CD4-positive, alpha-beta T cell treated with Interleukin-1 beta for 1 hour (primary cell): ENCODE data around the gene ANO2.

Experiments
- DNase-seq, 2 donors: peaks; one replicate each; pipeline ENCODE4 v3.0.0-alpha.2; 2020 to 2022

Gene ANO2

GRCh38 chr12:5612556-5613410, 332.3 kb downstream of the ANO2 start:
- DNase-seq, result no peak

GRCh38 chr12:5611162-5611561, 333.9 kb downstream of the ANO2 start:
- no peak for DNase-seq

GRCh38 chr12:5599378-5599777, 345.7 kb downstream of the ANO2 start:
- no peak for DNase-seq

GRCh38 chr12:5593998-5594397, 351.1 kb downstream of the ANO2 start:
- DNase-seq, result no peak

- DNase-seq, result no peak
Measured at GRCh38 chr12:5593086-5593485, 352.0 kb downstream of the ANO2 start.

- no peak for DNase-seq
Measured at GRCh38 chr12:5592310-5592709, 352.7 kb downstream of the ANO2 start.

- DNase-seq, result no peak
Measured at GRCh38 chr12:5590316-5590715, 354.7 kb downstream of the ANO2 start.

- DNase-seq, result no peak
Measured at GRCh38 chr12:5589054-5589453, 356.0 kb downstream of the ANO2 start.

GRCh38 chr12:5588591-5588990, 356.5 kb downstream of the ANO2 start:
- no peak for DNase-seq

GRCh38 chr12:5588176-5588575, 356.9 kb downstream of the ANO2 start:
- no peak for DNase-seq

- DNase-seq, result no peak
Measured at GRCh38 chr12:5587711-5588121, 357.3 kb downstream of the ANO2 start.

GRCh38 chr12:5586201-5586600, 358.9 kb downstream of the ANO2 start:
- no peak for DNase-seq

- DNase-seq, result no peak
Measured at GRCh38 chr12:5585178-5585577, 359.9 kb downstream of the ANO2 start.

GRCh38 chr12:5584412-5585175, 360.5 kb downstream of the ANO2 start:
- no peak for DNase-seq

GRCh38 chr12:5582541-5582940, 362.5 kb downstream of the ANO2 start:
- no peak for DNase-seq

- DNase-seq, result no peak
Measured at GRCh38 chr12:5582018-5582417, 363.0 kb downstream of the ANO2 start.

- DNase-seq, result no peak
Measured at GRCh38 chr12:5581616-5582015, 363.4 kb downstream of the ANO2 start.

- no peak for DNase-seq
Measured at GRCh38 chr12:5581019-5581418, 364.0 kb downstream of the ANO2 start.

GRCh38 chr12:5578775-5579174, 366.3 kb downstream of the ANO2 start:
- no peak for DNase-seq

- DNase-seq, result no peak
Measured at GRCh38 chr12:5577741-5578140, 367.3 kb downstream of the ANO2 start.

GRCh38 chr12:5577211-5577612, 367.8 kb downstream of the ANO2 start:
- DNase-seq, result no peak

GRCh38 chr12:5575987-5576386, 369.1 kb downstream of the ANO2 start:
- no peak for DNase-seq

- no peak for DNase-seq
Measured at GRCh38 chr12:5575232-5575631, 369.8 kb downstream of the ANO2 start.

GRCh38 chr12:5573390-5573789, 371.7 kb downstream of the ANO2 start:
- DNase-seq, result no peak
